PC-9 (cell line): Measurements from ENCODE around the gene DNAI2.

ENCODE experiments used
- EZH2 ChIP-seq: fragments of 200-600 bp; sonication (generic); IDR thresholded peaks from 2 replicates; pipeline ENCODE4 v1.8.0; 2017; ENCODE audit warnings: antibody characterized with exemption, low read depth
- TF ChIP-seq, protein P1 (sequence below): fragments of 200-600 bp; sonication (generic); conservative IDR thresholded peaks from 2 replicates; pipeline ENCODE4 v1.6.1; 2017; ENCODE audit warnings: mixed run types, antibody characterized with exemption, mild to moderate bottlenecking, moderate library complexity

DNA sequence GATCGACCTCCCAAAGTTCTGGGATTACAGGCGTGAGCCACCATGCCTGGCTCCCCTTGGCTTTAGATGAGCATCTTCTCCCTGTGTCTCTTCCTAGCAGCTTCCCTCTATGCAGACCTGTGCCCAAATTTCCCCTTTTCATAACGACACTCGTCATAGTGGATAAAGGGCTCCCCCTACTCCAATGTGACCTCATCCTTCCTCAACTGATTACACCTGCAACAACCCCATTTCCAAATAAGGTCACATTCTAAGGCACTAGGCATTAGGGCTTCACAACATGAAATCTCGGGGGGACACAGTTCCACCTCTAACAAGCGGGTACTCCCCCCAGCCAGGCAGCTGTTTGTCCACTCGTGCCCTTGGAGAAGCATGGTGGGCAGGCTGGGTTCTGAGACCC, 62.3 kb downstream of the DNAI2 start:
- TF ChIP-seq EZH2, result no peak
- TF ChIP-seq, protein P1, sequence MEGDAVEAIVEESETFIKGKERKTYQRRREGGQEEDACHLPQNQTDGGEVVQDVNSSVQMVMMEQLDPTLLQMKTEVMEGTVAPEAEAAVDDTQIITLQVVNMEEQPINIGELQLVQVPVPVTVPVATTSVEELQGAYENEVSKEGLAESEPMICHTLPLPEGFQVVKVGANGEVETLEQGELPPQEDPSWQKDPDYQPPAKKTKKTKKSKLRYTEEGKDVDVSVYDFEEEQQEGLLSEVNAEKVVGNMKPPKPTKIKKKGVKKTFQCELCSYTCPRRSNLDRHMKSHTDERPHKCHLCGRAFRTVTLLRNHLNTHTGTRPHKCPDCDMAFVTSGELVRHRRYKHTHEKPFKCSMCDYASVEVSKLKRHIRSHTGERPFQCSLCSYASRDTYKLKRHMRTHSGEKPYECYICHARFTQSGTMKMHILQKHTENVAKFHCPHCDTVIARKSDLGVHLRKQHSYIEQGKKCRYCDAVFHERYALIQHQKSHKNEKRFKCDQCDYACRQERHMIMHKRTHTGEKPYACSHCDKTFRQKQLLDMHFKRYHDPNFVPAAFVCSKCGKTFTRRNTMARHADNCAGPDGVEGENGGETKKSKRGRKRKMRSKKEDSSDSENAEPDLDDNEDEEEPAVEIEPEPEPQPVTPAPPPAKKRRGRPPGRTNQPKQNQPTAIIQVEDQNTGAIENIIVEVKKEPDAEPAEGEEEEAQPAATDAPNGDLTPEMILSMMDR, result no peak
